ENCODE data around the gene PIGS.
"Not testable (repeated sequence)": the region's sequence is repeated elsewhere in the genome, so short reads cannot be mapped to it uniquely, and the experiment has no call there.

Gene PIGS

GRCh38 chr17:28578246-28579195 lies 7.2 kb upstream of the PIGS start:
- no peak for DNase-seq (ENCODE audit: low read depth)
- H3K4me3 ChIP-seq (ENCODE audit: low read depth, low read length), result no peak overlapping the region
- TF ChIP-seq CTCF (conservative IDR thresholded peaks at IDR 0.05; ENCODE audit: low read depth, low read length), result no peak

- TF ChIP-seq CTCF (conservative IDR thresholded peaks at IDR 0.05; ENCODE audit: low read depth, low read length), result no peak
- no peak overlapping the region for H3K4me3 ChIP-seq (ENCODE audit: low read depth, low read length)
- no peak for DNase-seq (ENCODE audit: low read depth)
Measured at GRCh38 chr17:28577466-28577824, 6.1 kb upstream of the PIGS start.

- no peak for TF ChIP-seq CTCF (conservative IDR thresholded peaks at IDR 0.05; ENCODE audit: low read depth, low read length)
- peak within 1 kb of the TSS; percentile 48 for H3K4me3 ChIP-seq (ENCODE audit: low read depth, low read length)
- peak; percentile 94 for DNase-seq (ENCODE audit: low read depth)
Measured at GRCh38 chr17:28576758-28577465, 5.6 kb upstream of the PIGS start, which contains the start of gene ALDOC. TSS of gene ALDOC (minus strand) at chr17:28576895. CDS start at chr17:28575532, 1,363 bp downstream.

GRCh38 chr17:28576016-28576415 lies 4.7 kb upstream of the PIGS start:
- not testable (repeated sequence) for DNase-seq (ENCODE audit: low read depth); H3K4me3 ChIP-seq (ENCODE audit: low read depth, low read length)

- no peak for DNase-seq (ENCODE audit: low read depth)
- H3K4me3 ChIP-seq (ENCODE audit: low read depth, low read length), result no peak overlapping the region
- peak; percentile 15 for TF ChIP-seq CTCF (conservative IDR thresholded peaks at IDR 0.05; ENCODE audit: low read depth, low read length)
Measured at GRCh38 chr17:28575126-28575795, 3.9 kb upstream of the PIGS start.

- DNase-seq (ENCODE audit: low read depth), result no peak
- TF ChIP-seq CTCF (conservative IDR thresholded peaks at IDR 0.05; ENCODE audit: low read depth, low read length), result peak; percentile 19
- no peak overlapping the region for H3K4me3 ChIP-seq (ENCODE audit: low read depth, low read length)
Measured at GRCh38 chr17:28574526-28574925, 3.2 kb upstream of the PIGS start.

- TF ChIP-seq CTCF (conservative IDR thresholded peaks at IDR 0.05; ENCODE audit: low read depth, low read length), result no peak
- H3K4me3 ChIP-seq (ENCODE audit: low read depth, low read length), result no peak overlapping the region
- DNase-seq (ENCODE audit: low read depth), result no peak
Measured at GRCh38 chr17:28573966-28574480, 2.7 kb upstream of the PIGS start.
